HepG2 (cell line): Measurements from ENCODE around the gene COQ6.

ENCODE experiments used
- JUN ChIP-seq: sonication (generic); formaldehyde crosslinking; IDR thresholded peaks from 2 replicates; pipeline ENCODE4 v1.4.0; 2020; ENCODE audit warnings: mild to moderate bottlenecking, missing genetic modification reagents
- TF ChIP-seq, protein P1 (sequence below): sonication (generic); formaldehyde crosslinking; IDR thresholded peaks from 2 replicates; pipeline ENCODE4 v1.5.0; 2020; ENCODE audit warnings: mild to moderate bottlenecking, missing genetic modification reagents, moderate library complexity

DNA sequence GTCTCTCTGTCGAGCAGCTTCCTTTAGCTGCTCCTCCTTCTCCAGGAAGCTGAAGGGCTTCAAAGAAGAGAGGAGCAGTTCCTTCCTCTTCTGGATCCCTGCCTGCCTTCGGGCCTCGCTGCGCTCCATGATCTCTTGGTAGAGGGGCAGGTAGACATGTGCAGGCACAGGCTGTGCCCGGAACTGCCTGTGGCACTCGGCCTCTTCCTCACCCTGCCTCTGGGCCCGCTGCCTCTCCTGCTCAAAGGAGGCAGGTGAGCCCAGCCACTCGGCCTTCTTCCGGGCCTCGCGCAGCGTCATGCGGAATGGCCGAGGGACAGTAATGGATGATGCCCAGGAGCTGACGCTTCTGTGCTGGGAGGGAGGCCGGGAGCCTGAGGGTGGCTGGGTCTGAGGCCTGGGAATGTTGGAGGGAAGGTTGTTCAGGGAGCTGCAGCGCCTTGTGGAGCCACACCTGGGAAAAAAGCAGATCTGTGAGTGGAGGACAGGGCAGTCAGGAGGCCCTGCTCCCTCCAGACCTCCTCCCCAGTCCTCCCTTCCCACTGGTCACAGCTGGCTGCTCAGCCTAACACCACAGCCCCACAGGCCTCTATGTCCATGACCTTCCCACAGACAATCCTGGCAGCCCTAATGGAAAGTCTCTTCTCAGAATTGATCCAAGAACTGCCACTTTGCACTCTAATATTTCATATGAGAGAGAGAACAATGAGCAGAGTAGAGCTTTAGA, 5.5 kb upstream of the COQ6 start:
- TF ChIP-seq, protein P1, sequence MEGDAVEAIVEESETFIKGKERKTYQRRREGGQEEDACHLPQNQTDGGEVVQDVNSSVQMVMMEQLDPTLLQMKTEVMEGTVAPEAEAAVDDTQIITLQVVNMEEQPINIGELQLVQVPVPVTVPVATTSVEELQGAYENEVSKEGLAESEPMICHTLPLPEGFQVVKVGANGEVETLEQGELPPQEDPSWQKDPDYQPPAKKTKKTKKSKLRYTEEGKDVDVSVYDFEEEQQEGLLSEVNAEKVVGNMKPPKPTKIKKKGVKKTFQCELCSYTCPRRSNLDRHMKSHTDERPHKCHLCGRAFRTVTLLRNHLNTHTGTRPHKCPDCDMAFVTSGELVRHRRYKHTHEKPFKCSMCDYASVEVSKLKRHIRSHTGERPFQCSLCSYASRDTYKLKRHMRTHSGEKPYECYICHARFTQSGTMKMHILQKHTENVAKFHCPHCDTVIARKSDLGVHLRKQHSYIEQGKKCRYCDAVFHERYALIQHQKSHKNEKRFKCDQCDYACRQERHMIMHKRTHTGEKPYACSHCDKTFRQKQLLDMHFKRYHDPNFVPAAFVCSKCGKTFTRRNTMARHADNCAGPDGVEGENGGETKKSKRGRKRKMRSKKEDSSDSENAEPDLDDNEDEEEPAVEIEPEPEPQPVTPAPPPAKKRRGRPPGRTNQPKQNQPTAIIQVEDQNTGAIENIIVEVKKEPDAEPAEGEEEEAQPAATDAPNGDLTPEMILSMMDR (CRISPR knock-in tag), result no peak
- TF ChIP-seq JUN (CRISPR knock-in tag), result no peak
